NCI-H2081 (cell line): ENCODE results near the gene LEAP2.

Source experiments
- DNase-seq, 2 experiments: peaks; one replicate each; lab custom pipeline; 2025; lab: John Stamatoyannopoulos, UW

The LEAP2 gene, protein sequence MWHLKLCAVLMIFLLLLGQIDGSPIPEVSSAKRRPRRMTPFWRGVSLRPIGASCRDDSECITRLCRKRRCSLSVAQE

DNA sequence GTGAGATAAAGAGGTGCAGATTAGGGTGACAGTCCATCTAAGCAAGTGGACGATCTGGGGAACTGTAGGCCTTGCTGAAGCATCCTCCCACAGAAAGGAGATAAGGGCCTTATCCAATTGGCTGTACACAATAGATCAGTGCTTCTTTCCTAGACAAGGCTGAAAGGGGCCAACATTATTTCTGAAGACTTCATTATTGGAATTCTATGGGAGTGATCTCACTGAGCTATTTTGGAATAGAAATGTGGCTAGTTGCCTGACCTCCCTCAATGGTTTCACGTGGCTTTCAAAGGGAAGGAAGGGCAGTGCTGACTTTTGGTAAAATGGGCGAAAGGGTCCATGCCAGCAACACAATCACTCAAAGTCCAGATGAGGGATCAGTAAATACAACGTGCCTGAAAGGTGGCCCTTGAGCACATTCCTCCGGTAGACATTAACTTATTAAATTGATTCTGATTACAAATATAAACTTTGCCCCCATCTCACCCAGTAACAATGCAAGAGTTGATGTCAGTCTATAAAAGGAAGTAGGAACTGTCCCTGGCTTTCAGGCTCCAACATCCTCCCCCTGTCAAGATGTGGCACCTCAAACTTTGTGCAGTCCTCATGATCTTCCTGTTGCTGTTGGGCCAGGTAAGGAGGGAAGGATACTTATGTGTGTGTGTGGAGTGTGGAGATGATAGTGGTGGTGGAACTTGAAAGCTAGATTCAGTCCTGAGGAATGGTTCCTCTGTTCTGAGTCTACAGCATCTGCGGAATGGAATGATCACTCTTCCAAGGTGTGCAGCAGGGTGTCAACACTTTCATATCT, at the start of gene LEAP2:
TSS of gene LEAP2 (plus strand) at position 550 of the 811 bp plus-strand sequence. CDS start at position 577, 27 bp downstream.
- no peak for DNase-seq

DNA sequence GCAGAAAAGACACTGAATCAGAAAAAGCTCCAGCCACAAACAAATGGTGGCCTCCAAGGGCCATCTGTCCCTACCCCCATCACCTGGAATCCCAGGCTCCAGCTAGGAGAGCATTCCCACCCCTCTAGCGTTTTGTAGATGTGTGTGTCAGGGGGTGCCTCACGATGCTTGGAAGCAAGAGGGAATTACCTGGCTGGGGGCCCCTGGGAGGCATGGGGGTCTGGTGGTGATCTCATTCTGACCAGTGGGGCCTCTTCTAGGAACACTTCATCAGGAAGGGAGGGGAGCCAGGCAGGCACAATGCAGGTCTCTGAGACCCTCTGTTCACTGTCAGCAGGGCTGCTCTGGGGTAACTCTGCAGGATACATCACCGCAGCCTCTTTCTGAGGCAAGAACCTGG, 49.0 kb upstream of the LEAP2 start:
- DNase-seq: no peak

DNA sequence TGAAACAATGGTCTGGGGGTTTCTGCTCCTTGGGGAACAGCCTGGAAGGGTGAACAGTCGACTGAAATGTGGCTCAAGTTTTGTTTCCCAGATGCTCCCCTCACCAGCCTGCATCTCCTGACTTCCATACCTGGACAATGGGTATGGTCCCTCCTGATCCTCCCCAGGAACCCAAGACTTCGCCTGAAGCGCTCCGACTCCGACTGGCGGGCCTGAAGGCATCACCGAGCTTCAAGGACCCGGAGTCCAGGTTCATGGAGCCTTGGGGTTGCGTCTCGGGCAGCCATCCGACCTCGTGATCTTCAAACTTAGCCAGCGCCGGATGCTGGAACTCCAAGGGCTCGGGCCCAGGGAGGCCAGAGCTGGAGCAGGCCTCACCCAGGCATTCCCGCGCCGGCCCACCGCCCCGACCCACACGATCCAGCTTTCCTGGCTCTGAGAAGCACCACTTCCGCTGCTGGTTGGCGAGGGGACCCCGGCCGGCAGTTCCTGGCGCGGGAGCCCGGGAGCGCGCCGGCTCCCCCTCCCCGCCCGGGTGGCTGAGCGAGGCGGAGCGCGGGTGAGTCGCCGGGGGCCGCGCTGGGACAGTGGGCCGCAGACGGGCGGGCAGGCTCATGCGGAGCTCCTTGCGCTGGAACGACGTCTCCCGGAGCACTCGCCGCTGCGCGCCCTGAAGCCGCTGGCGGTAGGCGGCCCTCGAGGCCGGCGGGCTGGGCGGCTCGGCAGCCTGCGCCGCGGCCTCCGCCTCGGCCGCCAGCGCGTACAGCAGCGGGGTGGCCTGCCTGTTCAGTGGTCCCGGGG, 48.2 kb upstream of the LEAP2 start:
- no peak for DNase-seq

DNA sequence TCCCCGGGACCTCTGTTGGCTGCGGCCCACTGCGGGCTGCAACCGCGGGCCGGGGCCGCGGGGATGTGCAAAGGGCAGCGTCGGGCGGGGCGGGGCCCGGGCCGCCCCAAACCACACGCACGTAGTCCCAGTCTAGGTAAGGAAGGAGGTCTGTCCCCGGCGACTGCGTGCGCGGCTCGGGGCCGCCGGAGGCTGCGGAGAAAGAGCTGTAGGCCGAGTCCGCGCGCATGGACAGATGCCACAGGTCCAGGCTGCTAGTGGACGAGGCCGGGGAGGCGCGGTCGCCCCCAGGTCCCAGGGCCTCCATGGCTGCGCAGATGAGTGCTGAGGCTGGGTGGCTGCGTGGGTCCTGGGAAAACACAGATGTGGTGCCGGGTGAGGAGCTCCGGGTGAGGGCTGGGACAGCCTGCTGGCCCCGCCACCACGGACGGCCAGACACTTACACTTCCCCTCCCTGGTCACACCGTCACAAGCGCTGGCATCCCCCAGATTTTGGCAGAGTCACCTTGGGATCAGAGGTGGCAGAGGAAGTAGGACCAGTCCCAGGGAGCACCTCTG, 47.6 kb upstream of the LEAP2 start:
- DNase-seq: no peak

DNA sequence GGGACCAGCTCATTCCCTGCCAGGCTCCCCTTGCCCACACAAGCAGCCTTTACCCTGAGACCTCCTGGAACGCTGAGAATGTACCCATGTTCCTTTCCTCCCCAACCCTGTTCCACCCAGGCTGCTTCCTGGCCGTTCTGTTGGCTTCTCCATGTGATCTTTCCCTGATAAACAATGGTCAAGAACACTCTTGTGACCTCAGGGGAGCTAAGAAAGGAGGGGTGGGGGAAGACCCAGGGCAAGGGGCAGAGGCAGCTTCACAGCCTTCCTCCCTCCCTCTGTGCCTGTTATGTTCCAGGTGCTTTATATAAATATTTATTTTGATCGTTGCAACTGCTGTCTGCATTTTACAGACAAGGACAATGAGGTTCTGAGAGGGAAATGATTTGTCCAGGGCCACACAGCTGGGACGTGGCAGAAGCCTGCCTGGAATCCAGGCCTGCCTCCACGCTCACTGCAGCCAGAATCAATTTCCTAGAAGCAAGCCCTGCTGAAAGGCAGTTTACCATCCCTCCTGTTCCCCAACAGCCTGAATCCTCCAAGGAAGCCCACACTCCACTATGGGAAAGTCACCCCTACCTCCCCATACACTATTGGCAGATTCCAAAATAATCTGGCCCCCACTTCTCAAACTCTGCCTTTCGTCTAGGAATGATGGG, 46.9 kb upstream of the LEAP2 start:
- no peak for DNase-seq

DNA sequence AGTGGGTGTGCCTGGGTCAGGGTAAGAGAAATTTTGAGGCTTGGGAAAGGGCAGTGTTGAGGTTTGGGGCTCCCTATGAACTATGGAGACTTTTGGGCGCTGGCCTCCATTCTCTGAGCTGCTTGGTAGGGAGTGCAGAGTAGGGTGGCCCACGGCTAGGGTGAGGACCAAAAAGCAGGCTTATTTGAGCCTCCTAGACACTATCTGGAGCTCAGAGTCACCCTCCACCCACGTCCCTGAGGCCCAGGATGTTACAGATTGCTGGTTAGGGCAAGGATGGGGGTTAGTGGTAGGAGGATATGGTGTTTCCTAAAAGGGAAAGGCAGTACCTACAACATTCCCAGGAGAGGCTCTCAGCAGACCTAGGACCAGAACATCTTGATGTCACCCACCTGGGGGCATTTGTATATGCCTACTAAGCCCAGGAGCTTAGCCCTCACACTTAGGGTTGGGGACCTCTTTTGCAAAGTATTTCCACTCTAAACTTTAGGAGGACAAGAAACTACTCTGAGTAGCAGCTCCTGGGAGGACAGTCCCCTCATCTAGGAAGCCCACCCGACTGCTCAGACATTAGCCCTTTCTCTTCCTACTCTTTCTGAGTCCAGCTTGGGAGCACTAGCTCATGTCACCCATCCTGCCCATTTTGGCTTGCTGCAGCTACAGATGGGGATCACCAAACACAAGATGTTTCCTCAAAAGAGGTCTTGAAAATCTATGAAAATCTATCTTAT, 45.4 kb upstream of the LEAP2 start:
- no peak for DNase-seq

DNA sequence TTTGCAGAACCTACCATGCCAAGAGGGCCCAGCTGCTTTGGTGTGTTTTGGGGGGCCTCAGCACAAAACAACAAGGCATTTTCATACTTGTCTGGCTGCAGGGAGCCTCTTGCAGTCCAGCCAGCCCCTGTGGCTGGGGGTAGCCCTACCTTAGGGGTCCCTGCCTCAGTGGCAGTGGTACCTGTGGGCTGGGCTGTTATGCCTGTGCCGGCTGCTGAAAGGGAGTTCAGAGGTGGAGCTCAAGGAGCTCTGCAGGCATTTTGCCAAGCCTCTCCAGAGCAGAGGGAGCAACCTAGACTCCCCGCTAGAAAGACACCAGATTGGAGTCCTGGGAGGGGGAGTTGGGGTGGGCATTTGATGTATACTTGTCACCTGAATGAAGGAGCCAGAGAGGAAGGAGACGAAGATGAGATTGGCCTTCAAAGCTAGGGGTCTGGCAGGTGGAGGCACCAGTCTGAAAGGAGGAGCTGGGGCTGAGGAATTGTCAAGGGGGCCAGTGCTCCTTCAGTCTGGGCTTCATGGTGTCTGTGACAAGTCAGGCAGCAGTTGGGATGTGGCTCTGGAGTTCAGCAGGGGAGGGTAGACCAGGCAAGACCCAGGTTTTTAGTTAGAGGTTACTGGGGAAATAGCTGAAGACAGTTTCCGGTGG, 44.5 kb upstream of the LEAP2 start:
- DNase-seq: no peak

DNA sequence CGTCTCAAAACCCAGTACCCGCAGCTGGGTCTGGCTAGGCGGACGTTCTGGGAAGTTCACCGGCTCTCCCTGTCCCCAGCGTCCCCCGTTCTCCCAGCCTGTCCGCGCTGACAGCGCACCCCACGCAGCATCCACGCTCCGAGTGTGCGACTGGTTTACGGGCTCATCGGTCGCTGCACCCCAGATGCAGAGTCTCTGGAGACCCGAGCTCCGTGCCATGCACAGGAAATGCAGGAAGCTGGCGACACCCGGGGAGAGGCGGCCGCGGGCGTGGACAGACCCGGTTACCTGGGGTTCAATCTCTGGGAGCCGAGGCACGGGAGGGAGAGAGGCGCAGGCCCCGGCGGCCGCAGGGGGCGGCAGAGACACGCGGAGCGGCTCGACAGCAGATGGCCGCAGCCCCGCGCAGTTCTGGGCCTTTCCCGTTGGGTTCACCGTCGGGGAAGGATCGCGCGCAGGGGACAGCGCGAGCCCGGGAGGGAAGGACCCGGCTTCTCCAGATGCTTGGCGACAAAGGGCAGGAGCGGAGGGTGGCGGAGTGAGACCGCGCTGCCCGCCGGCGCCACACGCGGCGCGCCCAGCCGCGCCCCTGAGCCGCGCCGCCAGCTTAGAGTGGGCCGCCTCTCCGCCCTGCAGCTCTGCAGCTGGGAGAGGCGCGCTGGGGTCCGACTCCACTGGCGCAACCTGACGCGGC, 43.6 kb upstream of the LEAP2 start:
- DNase-seq: peak; percentile 49 to 64

DNA sequence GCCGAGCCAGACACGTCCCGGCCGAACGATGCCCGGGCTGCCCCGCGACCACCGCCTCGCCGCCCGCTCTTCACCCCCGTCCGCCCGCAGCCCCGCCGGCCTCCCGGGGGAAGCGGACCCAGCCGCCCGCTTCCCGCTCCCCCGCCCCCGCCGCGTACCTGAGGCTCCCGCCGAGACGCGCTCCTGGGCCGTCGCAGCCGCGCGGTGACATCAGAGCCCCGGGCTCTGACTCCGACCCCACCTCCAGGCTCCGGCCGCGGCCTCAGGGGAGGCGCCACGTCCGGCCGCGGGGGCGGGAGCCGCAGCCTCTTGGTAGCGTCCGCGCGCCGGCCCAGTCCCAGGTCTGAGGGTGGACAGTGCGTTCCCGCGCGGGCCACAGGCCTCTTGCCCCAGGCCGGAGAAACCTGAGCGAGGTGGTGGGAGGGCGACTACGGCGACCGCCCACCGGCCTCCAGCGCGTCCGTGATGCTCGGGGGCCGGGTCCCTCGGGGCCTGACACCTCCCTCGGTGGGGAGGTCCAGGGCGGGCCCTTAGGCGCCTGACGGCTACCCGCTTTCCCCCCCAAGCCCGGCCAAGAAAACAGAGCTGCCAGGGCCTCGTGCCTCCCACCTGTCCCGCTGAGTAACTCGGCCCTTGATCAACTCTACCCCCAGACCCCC, 42.9 kb upstream of the LEAP2 start, which contains the start of gene SHROOM1:
TSS of gene SHROOM1 (minus strand) at position 212 of the 659 bp plus-strand sequence. CDS start 4,507 bp downstream, outside the sequence.
- DNase-seq: peak in 1 of 2 experiments; percentile 51

DNA sequence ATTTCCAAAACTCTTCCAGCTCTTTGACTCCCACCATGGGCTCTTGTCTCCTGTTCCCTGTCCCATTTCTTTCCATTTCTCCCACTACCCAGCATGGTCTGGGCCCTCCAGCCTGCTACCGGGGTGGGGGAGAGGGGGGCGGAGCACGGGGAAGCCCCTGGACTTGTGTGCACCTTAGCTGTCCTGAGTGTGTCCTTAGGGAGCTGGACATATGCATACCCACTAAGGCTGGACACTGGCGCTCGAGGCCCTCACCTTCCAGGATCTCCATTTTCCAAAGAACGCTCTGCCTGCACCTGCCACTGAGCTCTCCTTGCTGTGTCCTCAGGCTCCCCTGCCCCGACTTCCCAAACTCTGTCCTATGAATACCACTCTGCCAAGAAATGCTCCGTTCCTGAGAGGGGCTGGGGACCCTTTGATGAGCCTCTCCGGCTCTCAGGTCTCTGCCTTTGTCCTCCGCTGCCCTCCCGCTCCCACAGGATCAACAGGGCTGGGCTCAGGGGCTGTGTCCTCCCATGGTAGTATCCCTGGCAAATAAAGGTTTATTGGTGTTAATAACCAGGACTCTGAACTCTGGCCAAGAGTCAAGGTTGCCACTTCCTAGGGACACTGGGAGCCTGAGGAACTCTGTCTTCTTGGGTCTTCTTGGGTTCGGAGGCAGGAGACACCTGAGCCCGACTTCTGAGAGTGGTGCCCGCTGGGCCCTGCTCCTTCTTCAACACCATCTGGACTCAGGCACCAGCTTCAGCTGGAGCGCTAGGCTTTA, 42.2 kb upstream of the LEAP2 start:
- DNase-seq: no peak

DNA sequence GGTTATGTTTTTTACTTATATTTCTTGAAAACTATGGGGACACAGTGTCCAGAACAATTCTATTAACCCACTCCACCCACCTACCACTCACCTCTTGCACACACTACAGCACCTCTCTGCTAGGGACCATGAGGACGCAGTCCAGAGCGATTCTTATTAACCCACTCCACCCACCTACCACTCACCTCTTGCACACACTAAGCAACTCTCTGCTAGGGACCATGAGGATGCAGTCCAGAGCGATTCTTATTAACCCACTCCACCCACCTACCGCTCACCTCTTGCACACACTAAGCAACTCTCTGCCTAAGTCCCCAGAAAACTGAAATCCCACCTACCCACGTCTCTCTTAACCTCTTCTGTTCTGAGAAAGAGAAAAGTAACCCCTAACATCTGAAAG, 40.9 kb upstream of the LEAP2 start:
- no peak for DNase-seq

DNA sequence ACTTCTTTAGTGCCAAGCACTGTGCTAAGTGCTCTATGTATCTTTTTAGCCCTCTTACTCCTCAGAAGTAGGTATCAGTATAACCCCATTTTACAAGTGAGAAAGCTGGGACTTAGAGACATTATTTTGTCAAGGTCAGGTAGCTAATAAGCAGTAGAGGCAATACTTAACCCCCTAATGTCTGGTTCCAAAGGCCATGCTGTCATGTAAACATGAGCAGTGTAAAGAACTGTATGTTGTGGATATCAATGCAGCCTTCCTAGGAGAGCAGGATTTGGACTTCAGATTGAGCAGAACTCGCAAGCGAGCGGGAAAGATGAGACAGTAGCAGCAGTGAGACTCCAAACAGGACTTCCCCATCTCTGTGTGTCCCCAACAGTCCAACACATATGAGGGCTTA, 39.4 kb upstream of the LEAP2 start:
- DNase-seq: no peak

DNA sequence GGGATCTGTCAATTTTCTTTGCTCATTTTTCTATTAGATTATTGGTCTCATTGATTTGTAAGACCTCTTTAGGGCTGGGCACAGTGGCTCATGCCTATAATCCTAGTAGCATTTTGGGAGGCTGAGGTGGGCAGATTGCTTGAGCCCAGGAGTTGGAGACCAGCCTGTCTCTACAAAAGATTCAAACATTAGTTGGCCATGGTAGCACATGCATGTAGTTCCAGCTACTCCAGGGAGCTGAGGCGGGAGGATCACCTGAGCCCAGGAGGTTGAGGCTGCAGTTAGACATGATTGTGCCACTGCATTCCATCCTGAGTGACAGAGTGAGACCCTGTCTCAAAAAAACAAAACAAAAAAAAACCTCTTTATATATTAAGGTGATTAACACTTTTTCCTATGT, 36.6 kb upstream of the LEAP2 start:
- DNase-seq: no peak

DNA sequence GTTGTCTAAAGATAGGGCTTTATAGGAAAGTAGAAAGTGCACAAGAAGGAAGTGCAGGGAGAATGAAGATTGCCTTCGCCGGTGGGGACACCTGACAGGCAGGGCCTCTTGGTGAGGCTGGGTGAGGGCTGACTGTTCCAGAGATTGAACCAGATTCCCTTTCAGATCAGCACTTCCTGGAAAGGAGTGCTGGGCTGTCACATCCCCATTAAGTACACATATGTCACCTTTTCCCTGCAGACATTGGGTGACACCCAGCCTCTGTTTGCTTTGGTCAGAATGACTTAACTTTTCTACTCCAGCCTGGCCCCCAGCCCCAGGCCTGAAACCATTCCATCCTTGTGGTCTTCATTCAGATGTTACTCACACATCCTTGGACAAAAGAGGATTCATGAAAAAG, 35.6 kb upstream of the LEAP2 start:
- DNase-seq: no peak

DNA sequence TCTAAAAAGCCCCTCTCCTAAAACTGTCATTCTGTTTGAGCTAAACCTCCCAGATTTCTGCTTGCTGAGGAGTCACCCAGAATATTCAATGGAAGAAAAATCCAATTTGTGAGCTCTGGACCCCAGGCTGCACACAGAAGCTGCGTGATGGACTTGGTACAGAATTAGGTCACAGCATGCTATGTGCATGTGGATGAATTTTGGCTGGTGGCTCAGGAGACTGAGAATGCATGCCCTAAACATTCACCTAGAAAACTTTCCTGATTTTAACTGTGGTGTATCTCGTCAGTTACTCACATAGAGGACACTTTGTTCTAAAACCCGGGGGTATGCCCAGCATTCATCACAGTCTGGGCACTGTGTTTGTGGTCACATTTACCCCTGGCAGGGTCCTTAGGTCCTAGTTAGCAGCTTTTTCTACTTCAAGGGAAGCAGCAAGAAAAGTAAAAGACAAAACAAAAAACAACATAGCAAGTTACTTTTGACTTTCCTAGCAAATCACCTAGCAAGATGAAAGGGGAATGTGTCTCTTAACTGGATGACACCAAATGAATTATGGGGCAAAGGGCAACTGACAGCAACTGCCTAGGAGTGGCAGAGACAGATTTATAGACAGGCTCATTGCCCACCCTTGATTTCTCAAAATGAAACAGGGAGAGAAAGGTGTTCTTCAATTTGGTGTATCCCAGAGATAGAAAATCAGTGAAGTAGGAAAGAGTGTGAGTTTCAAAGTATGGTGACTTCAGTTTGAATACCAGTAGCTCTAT, 34.8 kb upstream of the LEAP2 start:
- DNase-seq: no peak

DNA sequence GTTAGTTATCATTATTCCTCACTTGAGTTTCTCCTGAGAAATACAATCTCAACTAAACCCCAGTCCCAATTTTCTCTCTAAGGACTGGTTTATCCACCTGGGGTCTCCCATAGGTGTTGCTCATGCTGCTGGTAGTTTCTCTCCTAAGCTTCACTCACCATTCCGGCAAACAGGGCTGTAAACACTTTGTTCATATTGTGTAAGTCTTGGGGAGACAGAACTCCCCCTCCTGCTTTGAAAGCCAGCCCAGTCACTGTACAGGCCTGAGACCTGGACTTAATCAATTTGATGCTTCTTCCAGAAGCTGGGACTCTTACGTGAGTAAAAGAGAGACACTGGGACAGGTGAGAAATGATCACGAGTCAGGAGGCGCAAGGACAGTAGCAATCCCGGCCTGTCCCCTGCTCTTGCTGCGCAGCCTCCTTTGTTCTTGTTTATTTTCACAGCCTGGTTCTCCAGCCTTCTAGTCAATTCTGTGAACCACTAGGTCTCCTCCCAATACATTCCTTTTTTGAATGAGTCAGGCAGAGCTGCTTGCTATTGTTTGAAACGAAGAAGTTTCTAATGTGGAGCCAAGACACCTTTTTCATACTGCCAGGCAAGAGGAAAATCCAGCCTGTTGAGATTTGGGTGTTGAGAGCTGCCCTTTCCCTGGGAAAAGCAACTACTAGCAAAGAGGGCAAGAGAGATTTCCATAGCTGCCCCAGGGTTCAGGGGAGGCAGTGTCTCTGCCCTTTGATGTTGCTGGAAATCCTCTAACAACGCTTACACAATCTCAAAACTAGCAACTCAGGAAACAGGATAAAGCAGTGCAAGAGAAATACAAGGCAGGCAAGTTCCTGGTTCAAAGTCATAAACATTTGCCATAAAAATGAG, 33.8 kb upstream of the LEAP2 start:
- no peak for DNase-seq

DNA sequence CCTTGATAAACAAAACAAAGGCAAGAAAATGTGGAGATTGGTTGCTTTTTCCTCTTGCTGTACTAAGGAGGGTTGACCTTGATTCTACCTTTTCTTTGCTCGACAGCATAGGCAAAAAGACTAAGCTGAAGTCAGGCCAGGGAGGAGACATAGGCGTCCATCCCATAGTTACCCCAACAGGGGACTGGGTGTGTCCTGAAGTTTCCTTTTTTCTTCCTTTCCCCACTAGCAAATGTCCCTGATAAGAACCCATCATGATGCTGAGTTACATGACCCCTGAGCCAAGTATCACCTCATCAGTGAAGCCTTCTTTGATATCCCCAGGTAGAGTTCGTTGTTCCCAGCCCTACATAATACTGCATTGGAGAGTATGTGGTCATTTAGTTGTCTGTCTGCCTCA, 33.2 kb upstream of the LEAP2 start:
- DNase-seq: no peak
